DMS153 treated with DMSO at 0.1 percent for 48 hours (cell line): ENCODE data around the gene ENPP6.

ENCODE experiments used
- DNase-seq: peaks from one replicate; lab custom pipeline; 2025; ENCODE audit not compliant: unreplicated experiment; lab: John Stamatoyannopoulos, UW

The ENPP6 gene

GRCh38 chr4:184110452-184111224 lies 107.0 kb downstream of the ENPP6 start:
- DNase-seq: no peak

- DNase-seq: no peak
Observed at GRCh38 chr4:184108006-184108501, 109.6 kb downstream of the ENPP6 start.

GRCh38 chr4:184104419-184105101 lies 113.1 kb downstream of the ENPP6 start:
- no peak for DNase-seq

- no peak for DNase-seq
Observed at GRCh38 chr4:184103527-184104264, 114.0 kb downstream of the ENPP6 start.

- no peak for DNase-seq
Observed at GRCh38 chr4:184102927-184103326, 114.7 kb downstream of the ENPP6 start.

GRCh38 chr4:184102488-184102887 lies 115.2 kb downstream of the ENPP6 start:
- no peak for DNase-seq

- DNase-seq: no peak
Observed at GRCh38 chr4:184101711-184102110, 116.0 kb downstream of the ENPP6 start.

- DNase-seq: peak; percentile 3
Observed at GRCh38 chr4:184100297-184100885, 117.3 kb downstream of the ENPP6 start.

GRCh38 chr4:184099535-184099966 lies 118.1 kb downstream of the ENPP6 start:
- no peak for DNase-seq

GRCh38 chr4:184099000-184099399 lies 118.7 kb downstream of the ENPP6 start:
- no peak for DNase-seq

GRCh38 chr4:184097815-184098214 lies 119.9 kb downstream of the ENPP6 start:
- DNase-seq: no peak

GRCh38 chr4:184097241-184097605 lies 120.5 kb downstream of the ENPP6 start:
- DNase-seq: no peak

GRCh38 chr4:184096561-184097240 lies 121.0 kb downstream of the ENPP6 start:
- no peak for DNase-seq

- DNase-seq: no peak
Observed at GRCh38 chr4:184094532-184095159, 123.0 kb downstream of the ENPP6 start.

GRCh38 chr4:184091986-184092385 lies 125.7 kb downstream of the ENPP6 start:
- no peak for DNase-seq

GRCh38 chr4:184090571-184090970 lies 127.1 kb downstream of the ENPP6 start:
- DNase-seq: no peak

GRCh38 chr4:184080674-184081073 lies 137.0 kb downstream of the ENPP6 start:
- no peak for DNase-seq

GRCh38 chr4:184074677-184075388 lies 142.8 kb downstream of the ENPP6 start:
- no peak for DNase-seq

- no peak for DNase-seq
Observed at GRCh38 chr4:184067931-184068554, 149.6 kb downstream of the ENPP6 start.
